Kidney (tissue), 14 donors: ENCODE data around the gene CAPS. TPM values are rescaled to one million over a fixed set of nuclear protein-coding genes. Genes with fewer than 3 reads are reported as not detected.

ENCODE experiments used
- DNase-seq, 5 donors: peaks; one replicate each; pipeline ENCODE4 v3.0.0-alpha.2; 2013 to 2020
- FAIRE-seq: peaks from 2 replicates; lab custom pipeline; 2012; peaks lifted over from hg19 to GRCh38; lab: Jason Lieb, UNC
- H3K27ac ChIP-seq, 2 donors: one replicate each; pipeline ENCODE4 v1.7.0; 2013; ENCODE audit warnings: low read depth in 2 of 2, low read length in 2 of 2, inconsistent platforms in 1 of 2
- H3K27me3 ChIP-seq: one replicate; pipeline ENCODE4 v1.7.1; 2013; ENCODE audit warnings: low read length, inconsistent platforms; ENCODE audit not compliant: control insufficient read depth, insufficient read depth
- H3K36me3 ChIP-seq, 3 donors: one replicate each; pipeline versions ENCODE4 v1.7.0 to v1.7.1; 2013; ENCODE audit warnings: low read length in 3 of 3, control low read depth in 1 of 3, inconsistent platforms in 1 of 3; ENCODE audit not compliant: insufficient read depth in 3 of 3, control insufficient read depth in 2 of 3
- H3K4me1 ChIP-seq, 3 donors: one replicate each; pipeline versions ENCODE4 v1.7.0 to v1.7.1; 2013; ENCODE audit warnings: low read length in 3 of 3, inconsistent platforms in 1 of 3, low read depth in 1 of 3; ENCODE audit not compliant: control insufficient read depth in 2 of 3, insufficient read depth in 2 of 3
- H3K4me3 ChIP-seq, 3 donors: one replicate each; pipeline versions ENCODE4 v1.7.0 to v1.8.1; 2013; ENCODE audit warnings: low read length in 3 of 3, control low read depth in 1 of 3, inconsistent platforms in 1 of 3
- H3K9ac ChIP-seq, 3 donors: one replicate each; pipeline versions ENCODE4 v1.7.0 to v1.7.1; 2013; ENCODE audit warnings: low read length in 3 of 3, control low read depth in 1 of 3, inconsistent platforms in 1 of 3
- H3K9me3 ChIP-seq, 3 donors: one replicate each; pipeline versions ENCODE4 v1.7.0 to v1.7.1; 2013; ENCODE audit warnings: low read length in 3 of 3, control low read depth in 1 of 3, inconsistent platforms in 1 of 3; ENCODE audit not compliant: control insufficient read depth in 2 of 3, insufficient read depth in 1 of 3
- intact Hi-C: fragments of 100-400 bp; cut with DNase I; formaldehyde crosslinking; loops from one replicate; pipeline ENCODE4 v1.11.1; 2022
- polyA plus RNA-seq: library from polyadenylated mRNA; stranded (reverse); fragments of 350-450 nt; fragmentation: Illumina TruSeq; extraction: RNeasy Lipid Tissue Mini Kit (QIAGEN cat#74804); gene quantifications from one replicate; pipeline ENCODE4 v1.2.3, GENCODE V29; 2014; ENCODE audit warnings: low read depth, low replicate concordance; ENCODE audit not compliant: insufficient read depth
- total RNA-seq: library from RNA; stranded (reverse); fragmentation: NEBNext Ultra II Directional; extraction: Animal tissue kit (Norgen Biotek cat#: 25700); gene quantifications from one replicate; pipeline ENCODE4 v1.2.1, GENCODE V29; 2021
- TF ChIP-seq, protein P1 (sequence below): IDR thresholded peaks from 3 replicates; pipeline ENCODE4 v1.5.1; 2012; ENCODE audit warnings: mild to moderate bottlenecking, moderate library complexity, borderline replicate concordance; ENCODE audit not compliant: insufficient read depth; ENCODE audit errors: extremely low read depth
- donor health status: control.
- donor health status: control.
- donor health status: control.
- donor health status: control.
- donor health status: control.
- donor health status: DM: yes; HTN: yes; CAD: no.
- donor health status: Normal renal cell carcinoma (clear cell type).

CAPS gene
- total and polyA plus RNA-seq, 2 donors from 2014 or later, result 53.0 to 82.1 TPM

DNA sequence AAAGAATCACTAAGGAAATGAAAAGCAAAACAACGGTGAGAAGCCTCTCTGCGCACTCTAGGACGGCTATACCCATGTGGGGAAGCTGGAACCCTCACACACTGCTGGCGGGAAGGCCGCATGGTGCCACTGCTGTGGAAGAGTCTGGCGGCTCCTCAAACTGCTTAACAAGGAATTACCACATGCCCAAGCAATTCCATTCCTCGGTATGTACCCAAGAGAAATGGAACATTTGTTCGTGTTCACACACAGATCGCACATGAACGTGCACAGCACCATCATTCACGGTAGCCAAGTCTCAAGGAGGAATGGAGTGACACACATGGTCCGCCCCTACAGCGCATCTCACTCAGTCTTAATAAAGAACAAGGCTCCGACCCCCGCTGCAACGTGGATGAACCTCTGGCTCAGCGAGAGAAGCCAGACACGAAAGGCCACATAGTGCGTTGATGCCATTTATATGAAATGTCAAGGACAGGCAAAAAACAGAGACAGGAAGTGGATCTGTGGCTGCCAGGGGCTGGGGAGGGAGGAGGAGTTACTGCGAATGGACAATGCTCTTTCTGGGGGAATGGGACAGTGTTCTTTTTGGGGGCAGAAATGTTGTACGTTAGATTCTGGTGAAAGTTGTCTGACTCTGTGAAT, 7.6 kb downstream of the CAPS start:
- intact Hi-C loops, result no loop called here
- no peak for DNase-seq
- peaks cover 0 to 51% (median 30%) of the 10 kb centered on the region in 3 donors for H3K36me3 ChIP-seq
- no peaks in the 10 kb centered on the region for H3K9me3 ChIP-seq
- no peak overlapping the region for H3K9ac ChIP-seq
- no peak overlapping the region for H3K27ac ChIP-seq
- FAIRE-seq, result no peak
- no peaks in the 10 kb centered on the region for H3K27me3 ChIP-seq
- H3K4me3 ChIP-seq, result no peak overlapping the region
- TF ChIP-seq, protein P1, sequence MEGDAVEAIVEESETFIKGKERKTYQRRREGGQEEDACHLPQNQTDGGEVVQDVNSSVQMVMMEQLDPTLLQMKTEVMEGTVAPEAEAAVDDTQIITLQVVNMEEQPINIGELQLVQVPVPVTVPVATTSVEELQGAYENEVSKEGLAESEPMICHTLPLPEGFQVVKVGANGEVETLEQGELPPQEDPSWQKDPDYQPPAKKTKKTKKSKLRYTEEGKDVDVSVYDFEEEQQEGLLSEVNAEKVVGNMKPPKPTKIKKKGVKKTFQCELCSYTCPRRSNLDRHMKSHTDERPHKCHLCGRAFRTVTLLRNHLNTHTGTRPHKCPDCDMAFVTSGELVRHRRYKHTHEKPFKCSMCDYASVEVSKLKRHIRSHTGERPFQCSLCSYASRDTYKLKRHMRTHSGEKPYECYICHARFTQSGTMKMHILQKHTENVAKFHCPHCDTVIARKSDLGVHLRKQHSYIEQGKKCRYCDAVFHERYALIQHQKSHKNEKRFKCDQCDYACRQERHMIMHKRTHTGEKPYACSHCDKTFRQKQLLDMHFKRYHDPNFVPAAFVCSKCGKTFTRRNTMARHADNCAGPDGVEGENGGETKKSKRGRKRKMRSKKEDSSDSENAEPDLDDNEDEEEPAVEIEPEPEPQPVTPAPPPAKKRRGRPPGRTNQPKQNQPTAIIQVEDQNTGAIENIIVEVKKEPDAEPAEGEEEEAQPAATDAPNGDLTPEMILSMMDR, result no peak
- H3K4me1 ChIP-seq, result no peaks in the 10 kb centered on the region

DNA sequence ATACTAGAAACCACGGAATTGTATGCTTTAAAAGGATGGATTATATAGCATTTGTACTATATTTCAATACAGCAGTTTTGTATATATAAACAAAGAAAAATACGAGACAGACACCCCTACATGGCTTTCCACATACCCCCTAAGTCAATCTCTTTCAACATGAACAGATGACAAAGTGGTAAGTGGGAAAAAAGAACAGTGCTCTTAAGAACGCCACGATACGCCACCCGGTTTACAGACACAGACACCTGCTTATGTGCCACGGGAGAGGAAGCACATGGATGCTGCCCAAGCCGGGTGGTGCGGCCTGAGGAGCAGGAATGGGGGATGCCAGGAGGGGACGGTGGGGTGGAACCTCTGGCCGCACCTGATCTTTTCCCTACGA, 8.1 kb downstream of the CAPS start:
- TF ChIP-seq, protein P1, result no peak
- Histone ChIP-seq H3K36me3 (peaks cover 0 to 53% (median 32%) of the 10 kb centered on the region in 3 donors), H3K9me3 (no peaks in the 10 kb centered on the region), H3K27ac (no peak overlapping the region), H3K27me3 (no peaks in the 10 kb centered on the region), H3K9ac (no peak overlapping the region), H3K4me3 (no peak overlapping the region), H3K4me1 (peaks cover 0 to 3% (median 0%) of the 10 kb centered on the region in 3 donors)
- no peak for DNase-seq
- intact Hi-C loops, result no loop called here
- no peak for FAIRE-seq

DNA sequence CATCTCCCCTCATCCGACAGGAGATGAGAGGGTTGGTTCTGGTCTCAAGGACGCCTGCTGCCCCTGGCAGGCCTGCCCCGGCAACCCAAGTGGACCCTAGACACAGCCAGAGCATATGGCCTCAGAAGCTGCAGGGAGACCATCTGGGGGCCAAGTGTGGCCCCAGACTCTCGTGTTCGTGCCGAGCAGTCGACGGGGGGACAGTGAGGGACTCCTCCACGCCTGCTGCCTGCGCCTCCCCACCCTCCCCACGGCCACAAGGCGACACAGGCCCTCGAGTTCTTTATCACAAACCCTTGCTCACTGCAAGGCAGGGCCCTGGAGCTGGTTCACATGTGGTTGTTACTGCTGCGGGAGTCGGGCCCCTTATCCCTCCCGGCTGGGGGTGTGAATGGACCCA, 9.3 kb downstream of the CAPS start:
- peaks cover under 1 to 55% (median 35%) of the 10 kb centered on the region in 3 donors for H3K36me3 ChIP-seq
- no peak for DNase-seq
- H3K4me3 ChIP-seq, result no peak overlapping the region
- peaks cover 0 to 7% (median 0%) of the 10 kb centered on the region in 3 donors for H3K4me1 ChIP-seq
- no peak overlapping the region for H3K27ac ChIP-seq
- TF ChIP-seq, protein P1, result no peak
- no peaks in the 10 kb centered on the region for H3K9me3 ChIP-seq
- FAIRE-seq, result no peak
- H3K27me3 ChIP-seq, result no peaks in the 10 kb centered on the region
- intact Hi-C loops, result no loop called here
- no peak overlapping the region for H3K9ac ChIP-seq
